Thyroid gland (tissue), 4 donors: ENCODE results near the gene KLRC1.

Experiments used
- CTCF ChIP-seq, 6 experiments: fragments of 200-600 bp in 3 of 6; fragments of 450-650 bp in 3 of 6; sonication (generic) in 3 of 6; IDR thresholded peaks; one replicate each; pipeline ENCODE4 v1.5.1; 2016 to 2019; ENCODE audit warnings: antibody characterized with exemption in 6 of 6, mild to moderate bottlenecking in 2 of 6, inconsistent platforms in 1 of 6, moderate library complexity in 1 of 6
- POLR2A ChIP-seq, 2 donors: fragments of 450-650 bp; IDR thresholded peaks; one replicate each; pipeline ENCODE4 v1.6.1; 2017; ENCODE audit warnings: antibody characterized with exemption in 2 of 2, mild to moderate bottlenecking in 2 of 2, moderate library complexity in 1 of 2

GRCh38 chr12:10454531-10454930 is 1.4 kb upstream of the KLRC1 start:
- TF ChIP-seq CTCF (IDR thresholded peaks at IDR 0.05) (no peak), POLR2A (IDR thresholded peaks at IDR 0.05) (no peak)
